Fibroblast of lung (primary cell): Measurements from ENCODE around the gene PNPT1. TPM values are rescaled to one million over a fixed set of nuclear protein-coding genes. Genes with fewer than 3 reads are reported as not detected.

Source experiments
- DNase-seq, 2 donors: peaks; one replicate each; pipeline versions ENCODE4 v3.0.0 to v3.0.0-alpha.2; 2010; ENCODE audit warnings: low read depth in 2 of 2
- H2AFZ ChIP-seq: 2 replicates; pipeline ENCODE4 v1.5.1; 2012; ENCODE audit warnings: low read length, control low read depth, inconsistent platforms
- H3K27ac ChIP-seq: 2 replicates; pipeline ENCODE4 v1.5.1; 2011; ENCODE audit warnings: low read length, control low read depth; ENCODE audit not compliant: insufficient read depth
- H3K27me3 ChIP-seq: 2 replicates; pipeline ENCODE4 v1.5.1; 2011; ENCODE audit warnings: mild to moderate bottlenecking, low read length; ENCODE audit not compliant: control insufficient read depth, insufficient read depth
- H3K36me3 ChIP-seq: 2 replicates; pipeline ENCODE4 v1.5.1; 2011; ENCODE audit warnings: low read length; ENCODE audit not compliant: control insufficient read depth, insufficient read depth
- H3K4me1 ChIP-seq: 2 replicates; pipeline ENCODE4 v1.5.1; 2011; ENCODE audit warnings: low read length; ENCODE audit not compliant: control insufficient read depth, insufficient read depth; ENCODE audit errors: extremely low read depth
- H3K4me2 ChIP-seq: 2 replicates; pipeline ENCODE4 v1.5.1; 2011; ENCODE audit warnings: low read length, control low read depth; ENCODE audit not compliant: insufficient read depth; ENCODE audit errors: extremely low read depth
- H3K4me3 ChIP-seq, 4 experiments: fragments of 200-600 bp in 1 of 4; sonication (generic) in 1 of 4; replicated peaks in 1 of 4; 2 replicates each; pipeline ENCODE4 v1.5.1; 2011 to 2016; ENCODE audit warnings: low read length in 4 of 4, low read depth in 3 of 4, mild to moderate bottlenecking in 3 of 4, control low read depth in 2 of 4, inconsistent platforms in 1 of 4, mixed read lengths in 1 of 4; ENCODE audit not compliant: insufficient read depth in 1 of 4; ENCODE audit errors: control extremely low read depth in 1 of 4
- H3K79me2 ChIP-seq: 2 replicates; pipeline ENCODE4 v1.5.1; 2012; ENCODE audit warnings: mild to moderate bottlenecking, low read length, inconsistent platforms; ENCODE audit not compliant: control insufficient read depth, insufficient read depth
- H3K9ac ChIP-seq: 2 replicates; pipeline ENCODE4 v1.5.1; 2011; ENCODE audit warnings: mild to moderate bottlenecking, low read length, control low read depth; ENCODE audit not compliant: insufficient read depth
- H3K9me3 ChIP-seq: 2 replicates; pipeline ENCODE4 v1.5.1; 2012; ENCODE audit warnings: low read depth, low read length; ENCODE audit not compliant: control insufficient read depth, insufficient read depth
- H4K20me1 ChIP-seq: 2 replicates; pipeline ENCODE4 v1.5.1; 2011; ENCODE audit warnings: low read length; ENCODE audit not compliant: control insufficient read depth, insufficient read depth; ENCODE audit errors: extremely low read depth
- CTCF ChIP-seq, 2 donors: IDR thresholded peaks in 1 of 2; conservative IDR thresholded peaks in 1 of 2; 1 replicate in 1 of 2; 2 replicates in 1 of 2; pipeline ENCODE4 v1.5.1; 2011 to 2012; ENCODE audit warnings: low read length in 2 of 2, control low read depth in 1 of 2, inconsistent platforms in 1 of 2, low read depth in 1 of 2, mild to moderate bottlenecking in 1 of 2
- EZH2 ChIP-seq: IDR thresholded peaks from 2 replicates; pipeline ENCODE4 v1.5.1; 2012; ENCODE audit warnings: low read length, control low read depth, mild to moderate bottlenecking; ENCODE audit errors: missing control alignments
- polyA plus RNA-seq, 2 donors: library from polyadenylated mRNA; depleted of rRNA in 1 of 2; stranded (reverse) in 1 of 2; unstranded in 1 of 2; fragments of >200 nt; gene quantifications; 2 replicates each; pipeline ENCODE4 v1.2.1, GENCODE V29; 2011 to 2012; ENCODE audit warnings: missing spikeins in 1 of 2
- total RNA-seq: library from RNA; depleted of rRNA; stranded (reverse); fragments of >200 nt; gene quantifications from 2 replicates; pipeline ENCODE4 v1.2.1, GENCODE V29; 2014

PNPT1 gene
- total and polyA plus RNA-seq, 2 donors (not counting 1 experiment from before 2014, with no cell fraction given), result 13.1 to 14.2 TPM

- Histone ChIP-seq H3K79me2 (peaks cover 2% of the 10 kb centered on the region), H3K9ac (peak overlapping the region; percentile 25)
These were observed 108.1 kb downstream of the PNPT1 start for GRCh38 chr2:55585451-55586080.

More at GRCh38 chr2:55585451-55586080, 108.1 kb downstream of the PNPT1 start:
- Histone ChIP-seq H3K4me2 (peak overlapping the region; percentile 78), H4K20me1 (no peaks in the 10 kb centered on the region), H3K36me3 (peaks cover 1% of the 10 kb centered on the region), H3K27ac (peak overlapping the region; percentile 75), H2AFZ (no peak overlapping the region), H3K4me1 (peaks cover 3% of the 10 kb centered on the region), H3K4me3 (peak overlapping the region in 2 of 4 experiments; percentile 3 to 9), H3K27me3 (no peaks in the 10 kb centered on the region), H3K9me3 (no peaks in the 10 kb centered on the region)
- DNase-seq, result peak; percentile 70 to 80
- no peak for TF ChIP-seq EZH2
- TF ChIP-seq CTCF (conservative IDR thresholded peaks at IDR 0.05 in 1 of 2, IDR thresholded peaks at IDR 0.05 in 1 of 2; ENCODE audit: low read depth in 1 of 2, low read length in 2 of 2), result no peak

Other genes with a start within 250 kb of the PNPT1 start
- 21.3 and 23.4 TPM in 2 replicates for gene CFAP36, start 174.1 kb downstream of the PNPT1 start, total RNA-seq
- 32.7 and 37.5 TPM in 2 replicates for gene CFAP36, start 174.1 kb downstream of the PNPT1 start, polyA plus RNA-seq
- gene PPP4R3B, start 76.2 kb downstream of the PNPT1 start, total RNA-seq, result 50.1 and 51.4 TPM in 2 replicates
- gene PPP4R3B, start 76.2 kb downstream of the PNPT1 start, polyA plus RNA-seq, result 24.5 and 27.5 TPM in 2 replicates
- gene EFEMP1, start 229.9 kb upstream of the PNPT1 start, total RNA-seq, result 467 and 615 TPM in 2 replicates
- 406 and 724 TPM in 2 replicates for gene EFEMP1, start 229.9 kb upstream of the PNPT1 start, polyA plus RNA-seq